Measurements from ENCODE around the gene SRSF3. TPM values are rescaled to one million over a fixed set of nuclear protein-coding genes. Genes with fewer than 3 reads are reported as not detected.

Gene SRSF3
- polyA plus RNA-seq, 1 donor (not counting 4 experiments of a cell fraction or from before 2014, with no cell fraction given) = 398 TPM

DNA sequence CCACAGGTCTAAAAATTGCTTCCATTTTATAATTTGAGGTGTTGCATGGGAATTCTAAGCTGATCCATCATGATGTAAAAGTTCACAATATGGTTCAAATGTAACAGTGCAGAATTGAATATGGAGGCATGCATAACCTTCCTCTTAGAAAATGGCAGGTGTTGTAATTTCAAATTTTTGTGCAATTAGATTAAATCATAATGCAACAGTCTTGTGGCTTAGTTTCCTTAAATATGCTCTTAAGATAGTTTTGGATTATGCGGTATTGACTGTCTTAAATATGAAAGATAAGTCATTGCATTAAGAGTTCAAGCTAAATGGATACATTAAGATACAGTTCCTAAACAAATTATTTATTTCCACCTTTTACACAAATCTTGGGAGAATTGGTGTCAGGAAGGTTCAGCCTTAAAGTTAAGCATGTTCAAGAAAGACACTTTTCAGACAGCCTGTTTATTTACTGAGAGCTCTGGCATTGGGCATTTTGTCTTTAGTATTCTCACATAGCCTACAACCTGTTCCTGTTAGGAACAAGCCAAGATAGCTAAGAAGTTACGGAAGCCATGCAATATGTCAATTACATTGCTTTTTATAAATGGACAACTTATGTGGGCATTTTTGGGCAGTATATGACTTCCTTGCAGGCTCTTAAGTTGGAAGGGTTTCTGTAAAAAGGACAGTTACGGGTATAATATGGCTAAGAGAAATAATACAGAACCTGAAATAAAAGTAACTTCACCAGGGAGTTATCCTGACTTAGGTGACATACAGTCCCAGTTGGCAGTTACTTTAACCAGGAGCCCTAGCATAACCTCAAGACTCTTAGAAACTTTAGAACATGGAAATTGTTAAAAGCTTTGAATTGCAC lies 9.3 kb downstream of the SRSF3 start:
- FAIRE-seq (no peak), DNase-seq (ENCODE audit: low read depth, low spot score) (no peak)
- Histone ChIP-seq H3K79me2 (ENCODE audit: control insufficient read depth, insufficient read depth, low read length) (peaks cover 69% of the 10 kb centered on the region), H3K27ac (ENCODE audit: control insufficient read depth, insufficient read depth, low read length) (no peak overlapping the region), H3K27me3 (ENCODE audit: control insufficient read depth, extremely low read depth, insufficient read depth, low read length) (no peaks in the 10 kb centered on the region), H3K4me1 (ENCODE audit: control insufficient read depth, extremely low read depth, insufficient read depth, low read length) (peaks cover 56% of the 10 kb centered on the region), H2AFZ (ENCODE audit: control insufficient read depth, low read length) (no peak overlapping the region), H3K9me1 (ENCODE audit: control insufficient read depth, extremely low read depth, insufficient read depth, low read length) (peaks cover 2% of the 10 kb centered on the region), H3K9ac (ENCODE audit: control insufficient read depth, extremely low read depth, insufficient read depth, low read length) (no peak overlapping the region), H3K4me2 (ENCODE audit: control insufficient read depth, extremely low read depth, insufficient read depth, low read depth, low read length) (no peak overlapping the region), H3K9me3 (ENCODE audit: control insufficient read depth, low read depth, low read length) (no peaks in the 10 kb centered on the region), H3K4me3 (ENCODE audit: control insufficient read depth in 2 of 3, extremely low read depth in 1 of 3, insufficient read depth in 2 of 3, low read depth in 1 of 3, low read length in 3 of 3) (no peak overlapping the region), H4K20me1 (ENCODE audit: control insufficient read depth, extremely low read depth, insufficient read depth, low read length) (peaks cover 55% of the 10 kb centered on the region), H3K36me3 (ENCODE audit: control insufficient read depth in 2 of 2, extremely low read depth in 1 of 2, insufficient read depth in 2 of 2, low read length in 2 of 2) (peaks cover 27 to 62% of the 10 kb centered on the region in 2 experiments)
- dilution Hi-C loops (cut with MboI; ENCODE audit: extremely low pct_ligation_motif_present, low sequenced_read_pairs) = no loop called here
- TF ChIP-seq EZH2 (IDR thresholded peaks at IDR 0.05; ENCODE audit: low read length) = no peak
- TF ChIP-seq, protein P1, sequence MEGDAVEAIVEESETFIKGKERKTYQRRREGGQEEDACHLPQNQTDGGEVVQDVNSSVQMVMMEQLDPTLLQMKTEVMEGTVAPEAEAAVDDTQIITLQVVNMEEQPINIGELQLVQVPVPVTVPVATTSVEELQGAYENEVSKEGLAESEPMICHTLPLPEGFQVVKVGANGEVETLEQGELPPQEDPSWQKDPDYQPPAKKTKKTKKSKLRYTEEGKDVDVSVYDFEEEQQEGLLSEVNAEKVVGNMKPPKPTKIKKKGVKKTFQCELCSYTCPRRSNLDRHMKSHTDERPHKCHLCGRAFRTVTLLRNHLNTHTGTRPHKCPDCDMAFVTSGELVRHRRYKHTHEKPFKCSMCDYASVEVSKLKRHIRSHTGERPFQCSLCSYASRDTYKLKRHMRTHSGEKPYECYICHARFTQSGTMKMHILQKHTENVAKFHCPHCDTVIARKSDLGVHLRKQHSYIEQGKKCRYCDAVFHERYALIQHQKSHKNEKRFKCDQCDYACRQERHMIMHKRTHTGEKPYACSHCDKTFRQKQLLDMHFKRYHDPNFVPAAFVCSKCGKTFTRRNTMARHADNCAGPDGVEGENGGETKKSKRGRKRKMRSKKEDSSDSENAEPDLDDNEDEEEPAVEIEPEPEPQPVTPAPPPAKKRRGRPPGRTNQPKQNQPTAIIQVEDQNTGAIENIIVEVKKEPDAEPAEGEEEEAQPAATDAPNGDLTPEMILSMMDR (optimal IDR thresholded peaks at IDR 0.05 in 1 of 3, IDR thresholded peaks at IDR 0.05 in 1 of 3, conservative IDR thresholded peaks at IDR 0.05 in 1 of 3; ENCODE audit: extremely low read depth in 1 of 3, insufficient read depth in 2 of 3, low read length in 3 of 3) = no peak

DNA sequence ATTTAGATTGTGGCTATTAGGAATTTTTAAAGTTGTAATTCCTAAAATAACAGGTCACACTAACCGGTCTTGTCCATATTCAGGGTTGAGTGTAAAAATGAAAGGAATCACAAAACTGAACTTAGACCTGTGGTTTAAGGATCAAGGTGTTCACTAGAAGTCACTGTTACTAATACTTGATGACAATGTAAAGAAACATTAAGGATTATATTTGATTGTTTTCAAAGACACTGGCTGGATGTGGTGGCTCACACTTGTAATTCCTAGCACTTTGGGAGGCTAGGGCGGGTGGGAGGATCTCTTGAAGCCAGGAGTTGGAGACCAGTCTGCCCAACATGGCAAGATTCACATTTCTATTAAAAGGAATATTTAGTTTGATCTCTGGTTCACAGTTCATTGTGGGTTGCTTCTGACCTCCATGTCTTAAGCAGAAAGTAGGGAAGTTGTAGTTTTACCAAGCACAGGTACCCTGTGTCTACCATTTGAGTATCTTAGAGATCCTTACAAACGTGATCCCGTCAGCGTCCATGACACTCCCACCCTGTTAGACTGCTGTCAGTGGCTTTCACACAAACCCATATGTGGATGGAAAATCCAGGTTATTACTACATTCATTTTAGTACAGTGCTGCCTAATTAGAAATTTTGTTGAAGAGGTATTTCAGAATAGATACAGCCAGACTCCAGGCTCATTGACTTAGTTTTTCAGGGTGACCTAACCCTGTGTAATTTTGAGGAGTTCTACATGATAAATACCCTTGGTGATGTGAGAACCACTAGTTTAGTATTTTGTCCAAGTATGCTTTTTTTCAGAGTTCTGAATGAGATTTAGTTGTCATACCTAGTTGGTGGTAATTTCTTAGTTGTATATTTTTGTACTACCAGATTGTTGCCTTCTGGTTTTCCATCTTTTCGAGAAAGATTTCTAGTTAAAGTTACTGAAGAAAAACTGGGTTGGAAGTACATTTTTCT lies 10.2 kb downstream of the SRSF3 start:
- no peaks in the 10 kb centered on the region for H3K27me3 ChIP-seq (ENCODE audit: control insufficient read depth, extremely low read depth, insufficient read depth, low read length)
- no peak overlapping the region for H3K9ac ChIP-seq (ENCODE audit: control insufficient read depth, extremely low read depth, insufficient read depth, low read length)
- no peak for TF ChIP-seq EZH2 (IDR thresholded peaks at IDR 0.05; ENCODE audit: low read length)
- TF ChIP-seq, protein P1 (optimal IDR thresholded peaks at IDR 0.05 in 1 of 3, IDR thresholded peaks at IDR 0.05 in 1 of 3, conservative IDR thresholded peaks at IDR 0.05 in 1 of 3; ENCODE audit: extremely low read depth in 1 of 3, insufficient read depth in 2 of 3, low read length in 3 of 3) = no peak
- H3K4me2 ChIP-seq (ENCODE audit: control insufficient read depth, extremely low read depth, insufficient read depth, low read depth, low read length) = no peak overlapping the region
- no peak overlapping the region for H3K4me3 ChIP-seq (ENCODE audit: control insufficient read depth in 2 of 3, extremely low read depth in 1 of 3, insufficient read depth in 2 of 3, low read depth in 1 of 3, low read length in 3 of 3)
- H2AFZ ChIP-seq (ENCODE audit: control insufficient read depth, low read length) = no peak overlapping the region
- H3K27ac ChIP-seq (ENCODE audit: control insufficient read depth, insufficient read depth, low read length) = no peak overlapping the region
- FAIRE-seq (no peak), DNase-seq (ENCODE audit: low read depth, low spot score) (no peak)
- peaks cover 53% of the 10 kb centered on the region for H4K20me1 ChIP-seq (ENCODE audit: control insufficient read depth, extremely low read depth, insufficient read depth, low read length)
- no peaks in the 10 kb centered on the region for H3K9me3 ChIP-seq (ENCODE audit: control insufficient read depth, low read depth, low read length)
- peaks cover 60% of the 10 kb centered on the region for H3K79me2 ChIP-seq (ENCODE audit: control insufficient read depth, insufficient read depth, low read length)
- dilution Hi-C loops (cut with MboI; ENCODE audit: extremely low pct_ligation_motif_present, low sequenced_read_pairs) = no loop called here
- peaks cover 28 to 58% of the 10 kb centered on the region in 2 experiments for H3K36me3 ChIP-seq (ENCODE audit: control insufficient read depth in 2 of 2, extremely low read depth in 1 of 2, insufficient read depth in 2 of 2, low read length in 2 of 2)
- peaks cover 54% of the 10 kb centered on the region for H3K4me1 ChIP-seq (ENCODE audit: control insufficient read depth, extremely low read depth, insufficient read depth, low read length)
- peaks cover 2% of the 10 kb centered on the region for H3K9me1 ChIP-seq (ENCODE audit: control insufficient read depth, extremely low read depth, insufficient read depth, low read length)

All from keratinocyte (primary cell).